ENCODE results near the gene CEP104.

DNA sequence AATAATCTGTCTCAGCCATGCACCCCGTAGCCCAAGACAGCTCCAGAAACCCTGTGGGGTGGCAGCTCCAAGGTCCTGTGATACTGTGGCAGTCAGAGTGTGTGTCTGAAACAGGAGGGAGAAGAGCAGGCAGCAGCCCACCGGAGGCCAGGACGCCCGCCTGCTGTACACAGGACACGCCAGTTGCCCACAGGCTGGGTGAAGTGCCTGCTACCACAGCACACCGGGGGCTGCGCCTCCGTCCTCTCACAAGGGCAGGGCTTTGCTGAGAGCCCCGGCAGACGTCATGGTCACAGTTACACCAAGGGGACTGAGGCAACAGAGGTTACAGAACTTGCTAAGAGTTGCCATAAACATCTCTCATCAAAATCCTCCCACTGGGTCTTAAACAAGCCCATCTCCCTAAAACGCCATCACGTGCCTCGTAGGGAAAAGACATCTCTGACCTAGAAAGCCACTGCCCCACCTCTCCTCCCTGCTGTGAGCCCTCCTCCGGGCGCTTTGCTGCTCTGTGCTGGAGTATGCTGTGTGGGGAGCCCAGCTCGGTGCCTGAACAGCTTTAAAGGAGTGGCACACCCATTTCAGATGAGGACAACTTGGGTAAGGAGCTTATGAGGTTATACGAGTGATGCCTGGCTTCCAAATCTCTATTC is 37.7 kb upstream of the CEP104 start:
- TF ChIP-seq, protein P1, sequence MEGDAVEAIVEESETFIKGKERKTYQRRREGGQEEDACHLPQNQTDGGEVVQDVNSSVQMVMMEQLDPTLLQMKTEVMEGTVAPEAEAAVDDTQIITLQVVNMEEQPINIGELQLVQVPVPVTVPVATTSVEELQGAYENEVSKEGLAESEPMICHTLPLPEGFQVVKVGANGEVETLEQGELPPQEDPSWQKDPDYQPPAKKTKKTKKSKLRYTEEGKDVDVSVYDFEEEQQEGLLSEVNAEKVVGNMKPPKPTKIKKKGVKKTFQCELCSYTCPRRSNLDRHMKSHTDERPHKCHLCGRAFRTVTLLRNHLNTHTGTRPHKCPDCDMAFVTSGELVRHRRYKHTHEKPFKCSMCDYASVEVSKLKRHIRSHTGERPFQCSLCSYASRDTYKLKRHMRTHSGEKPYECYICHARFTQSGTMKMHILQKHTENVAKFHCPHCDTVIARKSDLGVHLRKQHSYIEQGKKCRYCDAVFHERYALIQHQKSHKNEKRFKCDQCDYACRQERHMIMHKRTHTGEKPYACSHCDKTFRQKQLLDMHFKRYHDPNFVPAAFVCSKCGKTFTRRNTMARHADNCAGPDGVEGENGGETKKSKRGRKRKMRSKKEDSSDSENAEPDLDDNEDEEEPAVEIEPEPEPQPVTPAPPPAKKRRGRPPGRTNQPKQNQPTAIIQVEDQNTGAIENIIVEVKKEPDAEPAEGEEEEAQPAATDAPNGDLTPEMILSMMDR (IDR thresholded peaks at IDR 0.05), result no peak
- no peak for TF ChIP-seq EZH2 (IDR thresholded peaks at IDR 0.05; ENCODE audit: borderline replicate concordance, insufficient read depth, low read depth, low read length, poor library complexity, severe bottlenecking)
